ENCODE measurements around the gene SLC2A9.

DNA sequence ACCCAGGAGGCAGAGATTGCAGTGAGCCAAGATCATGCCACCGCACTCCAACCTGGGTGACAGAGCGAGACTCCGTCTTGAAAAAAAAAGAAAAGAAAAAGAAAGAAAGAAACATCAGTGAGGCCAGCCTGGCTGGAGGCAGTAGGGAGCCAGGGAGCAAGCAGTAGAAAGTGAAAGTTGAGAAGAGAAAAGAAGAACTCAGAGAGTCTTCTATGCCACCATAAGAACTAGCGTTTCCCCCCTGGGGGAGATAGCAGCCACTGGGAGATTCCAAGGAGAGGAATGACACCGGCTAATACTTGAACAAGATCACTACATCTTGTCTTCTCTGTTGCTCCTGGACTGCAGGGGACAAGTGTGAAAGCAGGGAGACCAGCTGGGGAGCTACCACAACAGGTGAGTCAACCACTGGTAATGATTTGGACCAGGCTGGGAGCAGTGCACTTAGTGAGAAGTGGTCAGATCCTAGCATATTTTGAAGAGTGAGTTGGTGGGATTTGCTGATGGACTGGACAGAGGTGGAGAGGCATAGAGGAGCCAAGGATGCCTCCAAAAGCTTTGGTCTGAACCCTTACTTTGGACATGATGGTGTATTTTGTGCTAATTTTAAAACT, 33.4 kb downstream of the SLC2A9 start:
- TF ChIP-seq POLR2A (IDR thresholded peaks at IDR 0.05) = no peak
- TF ChIP-seq, protein P1, sequence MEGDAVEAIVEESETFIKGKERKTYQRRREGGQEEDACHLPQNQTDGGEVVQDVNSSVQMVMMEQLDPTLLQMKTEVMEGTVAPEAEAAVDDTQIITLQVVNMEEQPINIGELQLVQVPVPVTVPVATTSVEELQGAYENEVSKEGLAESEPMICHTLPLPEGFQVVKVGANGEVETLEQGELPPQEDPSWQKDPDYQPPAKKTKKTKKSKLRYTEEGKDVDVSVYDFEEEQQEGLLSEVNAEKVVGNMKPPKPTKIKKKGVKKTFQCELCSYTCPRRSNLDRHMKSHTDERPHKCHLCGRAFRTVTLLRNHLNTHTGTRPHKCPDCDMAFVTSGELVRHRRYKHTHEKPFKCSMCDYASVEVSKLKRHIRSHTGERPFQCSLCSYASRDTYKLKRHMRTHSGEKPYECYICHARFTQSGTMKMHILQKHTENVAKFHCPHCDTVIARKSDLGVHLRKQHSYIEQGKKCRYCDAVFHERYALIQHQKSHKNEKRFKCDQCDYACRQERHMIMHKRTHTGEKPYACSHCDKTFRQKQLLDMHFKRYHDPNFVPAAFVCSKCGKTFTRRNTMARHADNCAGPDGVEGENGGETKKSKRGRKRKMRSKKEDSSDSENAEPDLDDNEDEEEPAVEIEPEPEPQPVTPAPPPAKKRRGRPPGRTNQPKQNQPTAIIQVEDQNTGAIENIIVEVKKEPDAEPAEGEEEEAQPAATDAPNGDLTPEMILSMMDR (IDR thresholded peaks at IDR 0.05) = no peak
